Activated CD8-positive, alpha-beta memory T cell treated with anti-CD3 and anti-CD28 coated beads, Interleukin-2, amount 50 U/mL, for 4 hours (primary cell): ENCODE measurements around the gene PSENEN.

Experiments
- DNase-seq: peaks from one replicate; pipeline ENCODE4 v3.0.0-alpha.2; 2020

Gene PSENEN

GRCh38 chr19:35736913-35737886, 8.3 kb upstream of the PSENEN start:
- DNase-seq = no peak

GRCh38 chr19:35738021-35738886, 7.2 kb upstream of the PSENEN start:
- DNase-seq = no peak

- no peak for DNase-seq
Observed at GRCh38 chr19:35738887-35739229, 6.6 kb upstream of the PSENEN start.

GRCh38 chr19:35739275-35740107, 6.0 kb upstream of the PSENEN start:
- DNase-seq = no peak

- no peak for DNase-seq
Observed at GRCh38 chr19:35740108-35740422, 5.4 kb upstream of the PSENEN start.

GRCh38 chr19:35740423-35741202, 4.8 kb upstream of the PSENEN start:
- peak; percentile 95 for DNase-seq

GRCh38 chr19:35741203-35741515, 4.3 kb upstream of the PSENEN start:
- DNase-seq = no peak

- DNase-seq = peak; percentile 71
Observed at GRCh38 chr19:35742121-35742724, 3.2 kb upstream of the PSENEN start, which contains the start of gene IGFLR1. Gene IGFLR1, minus strand, starts transcription at chr19:35742452. Its CDS starts 1,272 bp downstream, at chr19:35741180.

- DNase-seq = no peak
Observed at GRCh38 chr19:35743640-35744429, 1.6 kb upstream of the PSENEN start.

- peak; percentile 90 for DNase-seq
Observed at GRCh38 chr19:35744430-35745327, 772 bp upstream of the PSENEN start.

GRCh38 chr19:35746087-35746462, 624 bp downstream of the PSENEN start:
- no peak for DNase-seq

GRCh38 chr19:35746531-35746930, 1.1 kb downstream of the PSENEN start:
- no peak for DNase-seq

- DNase-seq = peak; percentile 96
Observed at GRCh38 chr19:35748106-35749020, 2.9 kb downstream of the PSENEN start, which contains the start of gene LIN37. Gene LIN37, plus strand, starts transcription at chr19:35748576. Its CDS starts 149 bp downstream, at chr19:35748725.

GRCh38 chr19:35750167-35750566, 4.7 kb downstream of the PSENEN start:
- DNase-seq = no peak

- no peak for DNase-seq
Observed at GRCh38 chr19:35751839-35752745, 6.6 kb downstream of the PSENEN start.

GRCh38 chr19:35752746-35753350, 7.4 kb downstream of the PSENEN start:
- DNase-seq = no peak
